HAP-1 (cell line): Measurements from ENCODE around the gene UBR4.

Experiments
- DNase-seq, 2 experiments: peaks; one replicate each; pipeline ENCODE4 v3.0.0-alpha.2; 2016 to 2020; ENCODE audit warnings: low spot score in 2 of 2
- H3K27me3 ChIP-seq: fragments of 250-450 bp; sonication (Bioruptor Pico); 2 replicates; pipeline ENCODE4 v1.5.1; 2020; ENCODE audit warnings: low read depth, mild to moderate bottlenecking, moderate library complexity
- H3K36me3 ChIP-seq: fragments of 250-450 bp; sonication (Bioruptor Pico); replicated peaks from 2 replicates; pipeline ENCODE4 v1.5.1; 2020; ENCODE audit warnings: mild to moderate bottlenecking
- H3K4me1 ChIP-seq: fragments of 250-450 bp; sonication (Bioruptor Pico); 2 replicates; pipeline ENCODE4 v1.5.1; 2020; ENCODE audit warnings: mild to moderate bottlenecking
- H3K4me3 ChIP-seq: fragments of 250-450 bp; sonication (Bioruptor Pico); 2 replicates; pipeline ENCODE4 v1.5.1; 2020; ENCODE audit warnings: mild to moderate bottlenecking, moderate library complexity
- H3K9me3 ChIP-seq: fragments of 250-450 bp; sonication (Bioruptor Pico); 2 replicates; pipeline ENCODE4 v1.5.1; 2020; ENCODE audit warnings: mild to moderate bottlenecking, moderate library complexity
- in situ Hi-C: fragments of 300-500 bp; cut with MboI; formaldehyde crosslinking; loops from 3 replicates; pipeline ENCODE4 v1.14.3; 2020; ENCODE audit warnings: low sequenced_read_pairs, inconsistent platforms, mixed read lengths

Gene UBR4

GRCh38 chr1:19096036-19096833 lies 113.8 kb downstream of the UBR4 start:
- in situ Hi-C loops, result no loop called here
- peak; percentile 77 to 87 for DNase-seq

GRCh38 chr1:19091196-19091953 lies 118.7 kb downstream of the UBR4 start:
- peaks cover 89% of the 10 kb centered on the region for H3K36me3 ChIP-seq
- H3K27me3 ChIP-seq, result no peaks in the 10 kb centered on the region
- no peak overlapping the region for H3K4me3 ChIP-seq
- no peak for DNase-seq
- in situ Hi-C loops, result loop anchor here (5.0 kb wide), 1 partner anchor 189 kb away; the partner anchor contains the start of gene ALDH4A1
- no peaks in the 10 kb centered on the region for H3K9me3 ChIP-seq
- peaks cover 7% of the 10 kb centered on the region for H3K4me1 ChIP-seq

More at GRCh38 chr1:19096036-19096833, 113.8 kb downstream of the UBR4 start:
- Histone ChIP-seq H3K4me3 (no peak overlapping the region), H3K36me3 (peaks cover 94% of the 10 kb centered on the region), H3K4me1 (peaks cover 21% of the 10 kb centered on the region), H3K9me3 (no peaks in the 10 kb centered on the region), H3K27me3 (no peaks in the 10 kb centered on the region)

DNA sequence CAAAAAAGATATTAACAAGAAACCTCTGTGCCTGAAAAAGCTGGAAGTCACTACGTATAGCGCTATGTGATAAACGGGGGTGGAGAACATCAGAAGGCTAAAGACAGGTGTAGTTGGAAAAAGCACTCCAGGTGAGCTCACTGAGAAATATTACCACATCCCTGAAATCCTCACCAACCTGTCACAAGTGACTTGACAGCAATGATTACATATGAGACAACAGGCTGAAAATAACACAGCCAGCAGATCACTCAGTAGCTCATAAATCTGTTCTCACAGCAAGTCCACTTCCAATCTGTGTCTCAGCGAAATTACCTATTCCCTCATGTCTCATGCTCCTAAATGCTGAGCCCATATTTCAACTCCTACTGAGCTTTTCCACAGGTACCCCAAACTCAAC lies 120.5 kb downstream of the UBR4 start:
- peaks cover 90% of the 10 kb centered on the region for H3K36me3 ChIP-seq
- no peaks in the 10 kb centered on the region for H3K9me3 ChIP-seq
- in situ Hi-C loops, result no loop called here
- H3K4me3 ChIP-seq, result no peak overlapping the region
- H3K27me3 ChIP-seq, result no peaks in the 10 kb centered on the region
- no peaks in the 10 kb centered on the region for H3K4me1 ChIP-seq
- DNase-seq, result no peak

DNA sequence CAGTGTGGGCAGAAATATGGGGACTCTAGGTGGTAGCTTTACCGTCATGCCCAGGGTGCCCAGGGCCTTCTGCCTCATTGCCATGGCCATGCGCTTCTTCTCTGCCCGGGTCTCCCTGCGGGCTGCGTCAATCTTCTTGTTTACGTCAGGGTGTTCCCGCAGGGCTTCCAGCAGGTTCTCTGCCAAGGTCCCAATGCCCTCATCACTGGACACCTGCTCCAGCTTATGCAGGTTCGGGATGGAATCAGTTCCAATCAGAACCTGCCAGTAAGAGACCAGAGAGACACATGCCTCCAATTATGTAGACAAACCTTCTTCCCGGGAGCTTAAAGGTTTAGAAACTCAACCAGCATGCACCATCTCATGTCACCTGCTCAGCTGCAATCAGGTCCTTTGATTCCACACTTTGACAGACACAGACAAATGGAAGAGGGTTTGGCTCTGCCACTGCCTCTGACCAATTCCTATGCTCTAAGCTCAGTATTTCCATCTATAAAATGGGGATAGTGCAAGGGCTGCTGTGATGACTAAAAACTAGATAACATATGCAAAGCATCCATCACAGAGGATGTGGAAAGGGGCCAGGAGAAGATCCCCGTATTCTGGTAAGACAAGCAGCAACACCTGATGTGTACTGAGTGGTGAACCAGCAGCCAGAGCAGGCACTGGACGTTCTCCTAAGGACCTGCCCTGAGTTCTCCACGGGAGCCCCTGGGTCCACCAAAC lies 121.2 kb downstream of the UBR4 start:
- no peaks in the 10 kb centered on the region for H3K4me1 ChIP-seq
- DNase-seq, result no peak
- H3K9me3 ChIP-seq, result no peaks in the 10 kb centered on the region
- H3K27me3 ChIP-seq, result no peaks in the 10 kb centered on the region
- no peak overlapping the region for H3K4me3 ChIP-seq
- in situ Hi-C loops, result no loop called here
- H3K36me3 ChIP-seq, result peaks cover 90% of the 10 kb centered on the region

- no peaks in the 10 kb centered on the region for H3K27me3 ChIP-seq
- no peaks in the 10 kb centered on the region for H3K9me3 ChIP-seq
- H3K4me1 ChIP-seq, result no peaks in the 10 kb centered on the region
- no peak overlapping the region for H3K4me3 ChIP-seq
- DNase-seq, result no peak
- H3K36me3 ChIP-seq, result peaks cover 90% of the 10 kb centered on the region
- in situ Hi-C loops, result no loop called here
These were observed 122.1 kb downstream of the UBR4 start for GRCh38 chr1:19087737-19088594.

DNA sequence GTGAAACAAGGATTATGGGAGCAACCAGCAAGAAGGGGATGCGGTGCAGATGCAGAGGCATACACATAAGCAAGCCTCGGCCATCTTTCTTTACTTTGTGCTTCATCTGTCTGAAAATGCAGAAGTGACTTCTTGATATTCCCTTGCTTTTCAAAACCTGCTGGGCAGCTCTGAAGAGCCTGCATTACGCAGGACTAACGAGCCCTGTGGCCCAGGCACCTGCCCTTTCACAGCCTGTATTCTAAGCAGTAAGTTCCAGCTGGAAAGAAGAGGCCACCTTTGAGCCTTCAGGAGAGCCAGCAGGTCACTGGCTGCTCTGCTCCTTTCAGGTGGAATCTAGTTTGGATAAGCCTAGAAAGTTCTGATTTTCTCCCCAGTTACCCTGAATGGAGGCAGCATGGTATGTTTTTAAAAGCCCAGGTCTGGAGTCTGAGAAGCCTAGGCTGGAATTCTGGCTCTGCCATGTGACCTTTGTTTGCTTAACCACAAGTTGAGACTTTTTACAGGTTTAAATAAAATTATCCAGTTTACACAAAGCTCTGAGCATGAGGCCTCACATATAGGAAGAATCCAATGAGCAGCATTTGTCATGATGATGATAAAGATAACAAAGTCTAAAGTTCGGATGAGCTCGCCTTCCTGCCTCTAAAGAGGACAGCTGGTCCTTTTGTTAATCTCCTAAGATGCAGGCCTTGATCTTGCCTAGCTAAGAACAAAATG lies 122.9 kb downstream of the UBR4 start:
- peaks cover 90% of the 10 kb centered on the region for H3K36me3 ChIP-seq
- H3K9me3 ChIP-seq, result no peaks in the 10 kb centered on the region
- H3K27me3 ChIP-seq, result no peaks in the 10 kb centered on the region
- in situ Hi-C loops, result no loop called here
- no peaks in the 10 kb centered on the region for H3K4me1 ChIP-seq
- no peak for DNase-seq
- H3K4me3 ChIP-seq, result no peak overlapping the region

- Histone ChIP-seq H3K36me3 (peaks cover 90% of the 10 kb centered on the region), H3K27me3 (no peaks in the 10 kb centered on the region), H3K9me3 (no peaks in the 10 kb centered on the region), H3K4me3 (no peak overlapping the region), H3K4me1 (no peaks in the 10 kb centered on the region)
- DNase-seq, result no peak
- in situ Hi-C loops, result no loop called here
These were observed 123.7 kb downstream of the UBR4 start for GRCh38 chr1:19086176-19086875.

- no peaks in the 10 kb centered on the region for H3K9me3 ChIP-seq
- in situ Hi-C loops, result no loop called here
- no peak overlapping the region for H3K4me3 ChIP-seq
- H3K4me1 ChIP-seq, result no peaks in the 10 kb centered on the region
- no peaks in the 10 kb centered on the region for H3K27me3 ChIP-seq
- DNase-seq, result no peak
- H3K36me3 ChIP-seq, result peaks cover 96% of the 10 kb centered on the region
These were observed 125.8 kb downstream of the UBR4 start for GRCh38 chr1:19084206-19084738.

DNA sequence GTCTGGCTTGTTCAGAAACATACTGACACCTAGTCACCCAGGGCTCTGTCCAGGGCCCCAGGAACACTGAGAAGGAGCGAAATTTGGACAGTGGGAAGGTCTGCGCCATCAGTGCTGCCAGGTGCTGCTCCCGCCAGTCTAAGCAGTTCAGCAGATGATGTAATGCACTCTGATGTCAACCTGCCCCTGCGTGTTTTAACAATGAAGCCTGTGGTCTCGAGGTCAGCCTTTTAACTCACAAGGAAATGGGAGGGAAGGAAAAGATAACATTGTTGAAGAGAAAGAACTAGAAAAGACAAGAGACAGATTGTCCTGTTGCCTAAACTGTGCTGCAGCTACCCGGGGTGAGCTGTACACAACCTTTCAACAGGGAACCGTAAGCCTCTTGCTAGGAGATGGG lies 127.0 kb downstream of the UBR4 start:
- in situ Hi-C loops, result no loop called here
- Histone ChIP-seq H3K27me3 (no peaks in the 10 kb centered on the region), H3K36me3 (peaks cover 95% of the 10 kb centered on the region), H3K4me1 (no peaks in the 10 kb centered on the region), H3K4me3 (no peak overlapping the region), H3K9me3 (no peaks in the 10 kb centered on the region)
- no peak for DNase-seq

GRCh38 chr1:19081218-19081893 lies 128.7 kb downstream of the UBR4 start:
- Histone ChIP-seq H3K9me3 (no peaks in the 10 kb centered on the region), H3K36me3 (peaks cover 95% of the 10 kb centered on the region), H3K4me1 (no peaks in the 10 kb centered on the region), H3K4me3 (no peak overlapping the region), H3K27me3 (no peaks in the 10 kb centered on the region)
- DNase-seq, result no peak
- in situ Hi-C loops, result no loop called here

- peaks cover 99% of the 10 kb centered on the region for H3K36me3 ChIP-seq
- no peak overlapping the region for H3K4me3 ChIP-seq
- no peaks in the 10 kb centered on the region for H3K4me1 ChIP-seq
- no peaks in the 10 kb centered on the region for H3K9me3 ChIP-seq
- no peak for DNase-seq
- no peaks in the 10 kb centered on the region for H3K27me3 ChIP-seq
- in situ Hi-C loops, result no loop called here
These were observed 129.3 kb downstream of the UBR4 start for GRCh38 chr1:19080721-19081120.
